Ishikawa (cell line): ENCODE measurements around the gene DEFB121.

ENCODE experiments used
- EGR1 ChIP-seq: IDR thresholded peaks from 2 replicates; pipeline ENCODE4 v1.6.1; 2012
- EP300 ChIP-seq: IDR thresholded peaks from 2 replicates; pipeline ENCODE4 v1.6.1; 2012; ENCODE audit warnings: borderline replicate concordance
- FOXM1 ChIP-seq: IDR thresholded peaks from 2 replicates; pipeline ENCODE4 v1.6.1; 2012; ENCODE audit warnings: low read depth, borderline replicate concordance
- MAX ChIP-seq: IDR thresholded peaks from 2 replicates; pipeline ENCODE4 v1.6.1; 2012
- NFIC ChIP-seq: IDR thresholded peaks from 2 replicates; pipeline ENCODE4 v1.6.1; 2012
- RAD21 ChIP-seq: IDR thresholded peaks from 2 replicates; pipeline ENCODE4 v1.6.1; 2012; ENCODE audit warnings: low read depth
- REST ChIP-seq: IDR thresholded peaks from 2 replicates; pipeline ENCODE4 v1.6.1; 2012; ENCODE audit warnings: low read depth, mild to moderate bottlenecking
- TAF1 ChIP-seq: IDR thresholded peaks from 2 replicates; pipeline ENCODE4 v1.6.1; 2012; ENCODE audit warnings: low read depth, mild to moderate bottlenecking
- TCF12 ChIP-seq: IDR thresholded peaks from 2 replicates; pipeline ENCODE4 v1.6.1; 2012; ENCODE audit warnings: low read depth
- TEAD4 ChIP-seq: IDR thresholded peaks from 2 replicates; pipeline ENCODE4 v1.6.1; 2012
- YY1 ChIP-seq: IDR thresholded peaks from 2 replicates; pipeline ENCODE4 v1.6.1; 2012; ENCODE audit warnings: low read depth
- ZBTB7A ChIP-seq: IDR thresholded peaks from 2 replicates; pipeline ENCODE4 v1.6.1; 2012; ENCODE audit warnings: low read depth

- TF ChIP-seq TAF1 (no peak), EP300 (no peak), TCF12 (no peak), FOXM1 (no peak), RAD21 (no peak), NFIC (no peak), REST (no peak), EGR1 (no peak), ZBTB7A (no peak), TEAD4 (no peak), YY1 (no peak), MAX (no peak)
These were observed 34.1 kb upstream of the DEFB121 start, which contains the start of gene DEFB123 for GRCh38 chr20:31440012-31440659.
